Epithelial cell of esophagus (primary cell): ENCODE results near the gene NCAPG2.

Experiments
- DNase-seq: peaks from one replicate; pipeline ENCODE4 v3.0.0; 2010; ENCODE audit warnings: low read depth
- H3K4me3 ChIP-seq: 2 replicates; pipeline ENCODE4 v1.5.1; 2011; ENCODE audit warnings: mild to moderate bottlenecking, low read length, control low read depth
- CTCF ChIP-seq: IDR thresholded peaks from 2 replicates; pipeline ENCODE4 v1.5.1; 2011; ENCODE audit warnings: low read depth, mild to moderate bottlenecking, low read length, control low read depth, inconsistent platforms; ENCODE audit not compliant: insufficient read depth; ENCODE audit errors: missing control alignments

NCAPG2 gene

DNA sequence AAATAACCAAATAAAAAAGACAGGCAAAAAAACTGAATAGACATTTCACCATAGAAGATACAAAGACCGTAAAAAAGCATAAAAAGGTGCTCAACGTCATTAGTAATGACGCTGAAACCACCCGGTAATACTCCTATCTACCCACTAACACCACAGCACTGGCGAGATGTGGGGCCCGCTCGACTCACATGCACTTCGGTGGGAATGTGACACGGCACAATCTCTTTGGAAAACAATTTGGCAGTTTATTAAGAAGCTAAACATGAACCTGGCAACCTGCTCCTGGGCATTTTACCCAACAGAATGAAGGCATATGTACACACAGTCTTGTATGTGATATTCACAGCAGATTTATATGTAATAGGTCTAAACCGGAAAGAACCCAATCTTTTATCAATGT is 42.8 kb upstream of the NCAPG2 start:
- no peak for TF ChIP-seq CTCF
- no peak for DNase-seq
- H3K4me3 ChIP-seq: no peak overlapping the region

- no peak for DNase-seq
- no peak overlapping the region for H3K4me3 ChIP-seq
- TF ChIP-seq CTCF: no peak
These were observed 42.4 kb upstream of the NCAPG2 start for GRCh38 chr7:158746957-158747356.

GRCh38 chr7:158745057-158745715 is 40.6 kb upstream of the NCAPG2 start:
- H3K4me3 ChIP-seq: no peak overlapping the region
- no peak for DNase-seq
- no peak for TF ChIP-seq CTCF

DNA sequence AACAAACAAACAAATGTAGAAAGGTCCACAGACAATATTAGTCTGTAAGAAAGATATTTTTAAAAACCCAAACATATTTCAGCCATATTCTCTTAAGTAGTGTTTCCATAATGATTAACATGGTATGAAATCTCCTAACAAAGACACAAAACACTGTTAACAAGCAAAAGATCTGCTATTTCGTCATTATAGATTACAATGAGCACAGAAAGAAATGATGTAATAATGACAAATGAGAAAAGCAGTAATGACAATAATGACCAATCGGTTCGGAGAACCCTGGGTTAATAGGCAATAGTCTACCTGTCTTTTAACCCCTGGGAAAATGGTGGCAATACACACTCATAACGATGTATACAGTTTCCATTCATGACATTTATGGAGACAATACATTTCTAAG is 39.5 kb upstream of the NCAPG2 start:
- no peak for DNase-seq
- no peak for TF ChIP-seq CTCF
- no peak overlapping the region for H3K4me3 ChIP-seq

- no peak overlapping the region for H3K4me3 ChIP-seq
- no peak for TF ChIP-seq CTCF
- no peak for DNase-seq
These were observed 38.6 kb upstream of the NCAPG2 start for GRCh38 chr7:158743219-158743618.

DNA sequence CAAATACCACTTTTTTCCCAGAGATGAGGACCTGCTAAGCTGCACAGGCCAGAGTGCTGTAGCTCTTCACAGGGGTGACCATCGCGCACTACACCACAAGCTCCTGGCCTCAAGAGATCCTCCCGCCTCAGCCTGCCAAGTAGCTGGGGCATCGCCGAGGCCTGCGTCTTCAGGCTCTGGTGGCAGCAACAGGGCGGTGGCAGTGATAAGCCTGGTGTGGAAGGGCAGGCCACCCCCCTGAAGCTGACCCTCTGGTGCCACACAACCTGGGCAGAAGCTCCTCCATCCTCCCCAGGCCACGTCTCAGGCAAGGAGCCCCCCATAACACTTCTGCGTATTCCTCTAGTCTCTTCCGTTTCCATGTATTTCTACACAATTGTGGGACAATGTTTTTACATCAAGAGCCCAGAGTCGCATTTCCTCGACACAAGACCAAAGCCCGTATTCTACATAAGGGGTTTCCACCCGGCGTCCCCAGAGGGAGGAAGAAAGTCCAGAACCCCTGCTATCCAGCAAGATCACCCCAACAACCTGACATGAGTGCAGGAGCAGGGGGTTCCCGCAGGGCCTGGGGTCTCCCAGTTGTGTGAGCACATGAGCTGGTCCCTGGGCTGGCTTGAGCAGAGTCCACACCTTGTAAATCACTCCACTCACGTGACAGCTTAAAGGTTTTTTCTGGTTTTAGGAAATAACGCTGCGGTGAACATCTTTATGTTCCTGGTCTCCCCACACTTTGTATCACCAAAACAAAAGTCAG is 37.6 kb upstream of the NCAPG2 start:
- TF ChIP-seq CTCF: no peak
- no peak for DNase-seq
- H3K4me3 ChIP-seq: no peak overlapping the region

GRCh38 chr7:158741294-158741666 is 36.7 kb upstream of the NCAPG2 start:
- DNase-seq: no peak
- TF ChIP-seq CTCF: no peak
- no peak overlapping the region for H3K4me3 ChIP-seq
